ENCODE results near the gene CHID1.

Gene CHID1

DNA sequence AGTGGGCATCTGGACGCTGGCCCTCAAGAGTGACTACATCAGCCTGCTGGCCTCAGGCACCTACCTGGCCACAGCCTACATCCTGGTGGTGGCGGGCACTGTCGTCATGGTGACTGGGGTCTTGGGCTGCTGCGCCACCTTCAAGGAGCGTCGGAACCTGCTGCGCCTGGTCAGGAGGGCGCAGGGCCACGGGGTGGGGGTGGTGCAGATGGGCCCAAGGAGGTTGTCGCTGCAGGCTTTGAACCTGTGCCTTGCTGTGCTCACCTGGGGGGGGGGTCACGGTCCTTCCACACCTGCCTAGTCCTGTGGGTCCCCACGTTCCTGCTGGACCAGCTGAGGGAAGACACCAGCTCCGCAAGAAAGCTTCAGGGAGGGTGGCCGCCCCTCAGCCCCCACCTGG lies 74.3 kb downstream of the CHID1 start:
- DNase-seq (ENCODE audit: low read depth), result no peak

DNA sequence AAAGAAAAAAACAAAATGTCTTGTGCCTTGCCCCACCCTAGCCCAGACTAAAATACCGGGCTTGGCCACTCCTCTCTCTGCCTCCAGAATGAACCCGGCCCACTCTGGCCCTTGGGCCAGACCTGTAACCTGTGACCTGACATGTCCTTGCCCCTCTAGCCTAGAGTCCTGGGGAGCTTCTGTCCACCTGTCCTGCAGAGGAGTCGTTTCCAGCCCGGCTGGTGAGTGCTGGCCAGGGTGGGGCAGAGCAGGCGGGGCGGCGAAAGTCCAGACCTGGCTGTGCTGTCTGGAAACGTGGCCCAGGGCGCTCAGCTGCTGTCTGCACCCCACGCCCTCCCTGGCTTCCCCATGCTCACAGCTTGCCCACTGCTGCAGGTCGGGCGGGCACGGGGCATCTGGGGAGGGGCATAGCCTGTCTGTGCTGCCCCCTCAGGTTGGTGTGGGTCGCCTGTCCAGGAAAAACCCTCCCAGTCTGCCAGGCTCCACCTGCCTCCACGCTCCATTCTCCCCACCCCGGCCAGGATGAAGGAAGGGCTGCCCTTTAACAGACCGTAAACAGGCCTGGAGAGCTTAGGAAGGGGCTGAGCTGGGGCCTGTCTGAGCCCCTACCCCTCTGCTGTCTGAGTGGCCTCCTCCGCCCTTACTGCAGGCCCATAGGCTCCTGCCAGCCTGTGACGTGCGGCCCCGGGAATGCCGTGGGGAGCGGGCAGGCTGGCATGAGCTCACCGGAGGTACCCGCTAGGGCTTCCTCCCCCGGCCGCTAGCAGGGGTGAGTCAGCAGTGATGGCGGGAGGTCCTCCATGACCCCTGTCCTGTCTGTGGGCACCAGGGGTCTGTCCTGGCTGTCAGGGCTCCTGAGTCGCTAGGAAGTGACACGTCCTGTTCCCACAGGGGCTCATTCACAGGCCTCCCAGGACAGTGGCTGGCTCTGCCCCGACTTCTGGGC lies 76.0 kb downstream of the CHID1 start:
- peak; percentile 87 for DNase-seq (ENCODE audit: low read depth)

DNA sequence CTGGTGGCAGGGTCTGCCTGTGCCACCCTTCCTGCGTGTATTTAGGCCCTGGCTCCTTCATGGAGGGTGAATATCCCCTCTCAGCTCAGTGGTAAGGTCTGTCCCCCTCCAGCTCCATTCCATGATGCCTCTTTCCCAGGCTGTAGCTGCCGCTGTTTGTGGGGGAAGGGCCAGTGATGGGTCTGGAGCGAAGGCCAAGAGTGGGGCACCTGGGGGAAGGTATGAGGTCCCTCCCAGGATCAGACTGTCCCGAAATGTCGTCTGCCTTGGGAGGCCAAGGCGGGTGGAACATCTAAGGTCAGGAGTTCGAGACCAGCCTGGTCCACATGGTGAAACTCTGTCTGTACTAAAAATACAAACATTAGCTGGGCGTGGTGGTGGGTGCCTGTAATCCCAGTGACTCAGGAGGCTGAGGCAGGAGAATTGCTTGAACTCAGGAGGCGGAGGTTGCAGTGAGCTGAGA lies 76.7 kb downstream of the CHID1 start:
- DNase-seq (ENCODE audit: low read depth), result peak; percentile 34

DNA sequence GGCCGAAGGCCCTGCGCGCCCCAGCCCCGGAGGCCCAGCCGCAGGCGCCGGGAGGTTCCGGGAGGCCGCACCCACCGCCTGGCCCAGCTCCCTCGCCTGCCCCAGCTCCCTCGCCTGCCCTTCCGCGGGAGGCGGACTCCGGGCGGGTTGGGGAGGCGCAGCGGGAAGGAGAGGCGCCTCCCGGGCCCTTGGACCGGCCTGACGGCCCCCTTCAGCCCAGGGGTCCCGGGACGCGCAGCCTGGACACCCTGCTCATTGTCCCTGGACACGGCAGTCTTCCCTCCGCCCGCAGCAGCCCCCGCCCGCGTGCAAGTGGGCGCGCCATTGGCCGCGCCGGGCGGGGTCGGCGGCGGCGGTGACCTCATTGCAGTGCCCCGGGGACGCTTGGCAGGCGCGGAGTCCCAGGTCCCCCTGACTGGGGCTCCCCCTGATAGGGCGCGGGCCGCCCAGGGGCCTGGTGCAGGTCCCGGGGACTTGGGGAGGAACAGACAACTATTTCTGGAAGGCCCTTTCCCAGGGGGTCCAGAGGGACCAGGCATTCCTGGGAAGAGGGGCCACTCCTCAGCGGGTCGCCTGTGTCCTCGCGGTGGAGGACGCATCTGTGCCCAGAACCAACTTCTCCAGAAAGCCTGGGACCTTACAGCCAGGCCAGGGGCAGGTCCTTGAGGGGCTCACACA lies 77.4 kb downstream of the CHID1 start:
- DNase-seq (ENCODE audit: low read depth), result peak; percentile 57

GRCh38 chr11:832529-833113 lies 78.0 kb downstream of the CHID1 start, which contains the start of gene CD151:
CD151 (plus strand) TSS chr11:832952; CDS start chr11:836070, 3,118 bp downstream.
- DNase-seq (ENCODE audit: low read depth), result peak; percentile 67

- no peak for DNase-seq (ENCODE audit: low read depth)
Measured at GRCh38 chr11:831961-832528, 78.6 kb downstream of the CHID1 start.

DNA sequence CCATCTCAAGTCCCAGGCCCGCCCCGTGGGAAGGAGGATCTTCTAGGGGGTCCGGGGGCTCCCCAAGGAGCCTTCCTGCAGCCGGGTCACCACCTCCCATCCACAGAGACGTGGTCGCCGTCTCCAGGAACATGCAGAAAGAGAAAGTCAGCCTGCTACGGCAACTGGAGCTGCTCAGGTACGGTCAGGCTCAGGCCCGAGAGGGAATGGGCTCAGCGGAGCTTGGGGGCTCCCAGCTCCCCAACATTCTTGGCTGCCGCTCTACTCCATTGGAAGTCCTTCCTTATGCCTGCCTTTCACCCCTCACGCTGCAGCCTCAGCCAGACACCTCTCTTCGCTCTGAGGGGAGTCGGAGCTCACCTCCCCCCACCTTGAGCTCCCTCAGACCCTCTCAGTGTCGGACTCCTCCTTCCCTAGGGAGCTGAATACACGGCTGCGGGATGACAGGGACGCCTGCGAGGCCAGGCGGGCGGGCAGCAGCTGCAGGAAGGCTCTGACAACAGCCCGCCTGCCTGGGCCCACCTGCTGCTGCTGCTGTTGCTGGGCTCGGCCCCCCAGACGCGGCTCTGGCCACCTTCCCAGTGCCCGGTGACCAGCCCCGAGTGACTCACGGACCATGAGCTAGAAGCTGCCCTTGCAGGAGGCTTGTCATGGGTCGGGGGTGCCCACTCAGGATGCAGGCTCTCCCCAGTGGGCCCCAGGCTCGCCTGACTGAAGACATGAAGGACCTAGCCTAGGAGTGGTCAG lies 79.3 kb downstream of the CHID1 start:
- peak; percentile 63 for DNase-seq (ENCODE audit: low read depth)

DNA sequence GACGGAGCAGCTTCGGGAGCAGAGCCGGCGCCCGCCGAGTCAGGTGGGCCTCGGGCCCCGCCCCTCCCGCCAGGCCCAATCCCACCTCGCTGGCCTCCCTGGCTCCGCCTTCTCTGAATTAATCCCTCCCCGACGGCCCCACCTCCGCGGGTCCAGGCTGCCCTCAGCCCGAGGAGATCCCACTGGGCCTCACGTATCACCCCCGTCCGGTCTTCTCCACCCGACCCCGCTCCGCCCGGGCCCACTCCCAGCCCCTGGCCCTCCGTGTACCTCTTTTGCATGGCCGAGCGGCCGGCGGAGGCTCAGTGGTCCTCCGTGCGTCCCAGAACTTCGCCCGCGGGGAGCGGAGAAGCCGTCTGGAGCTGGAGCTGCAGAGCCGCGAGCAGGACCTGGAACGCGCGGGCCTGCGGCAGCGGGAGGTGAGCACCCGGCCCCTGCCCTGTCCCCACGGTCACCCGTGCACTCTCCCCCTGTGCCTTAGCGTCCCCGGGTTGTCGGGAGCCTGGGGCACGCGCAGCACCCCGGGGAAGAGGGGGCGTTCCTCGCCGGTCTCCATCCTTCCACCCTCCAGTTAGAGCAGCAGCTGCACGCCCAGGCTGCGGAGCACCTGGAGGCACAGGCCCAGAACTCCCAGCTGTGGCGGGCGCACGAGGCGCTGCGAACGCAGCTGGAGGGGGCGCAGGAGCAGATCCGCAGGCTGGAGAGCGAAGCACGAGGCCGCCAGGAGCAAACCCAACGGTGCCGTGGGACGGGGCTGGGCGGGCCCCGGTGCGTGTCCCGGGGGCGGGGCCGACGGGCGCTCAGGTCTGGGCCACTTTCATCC lies 80.1 kb downstream of the CHID1 start:
- DNase-seq (ENCODE audit: low read depth), result peak; percentile 74

DNA sequence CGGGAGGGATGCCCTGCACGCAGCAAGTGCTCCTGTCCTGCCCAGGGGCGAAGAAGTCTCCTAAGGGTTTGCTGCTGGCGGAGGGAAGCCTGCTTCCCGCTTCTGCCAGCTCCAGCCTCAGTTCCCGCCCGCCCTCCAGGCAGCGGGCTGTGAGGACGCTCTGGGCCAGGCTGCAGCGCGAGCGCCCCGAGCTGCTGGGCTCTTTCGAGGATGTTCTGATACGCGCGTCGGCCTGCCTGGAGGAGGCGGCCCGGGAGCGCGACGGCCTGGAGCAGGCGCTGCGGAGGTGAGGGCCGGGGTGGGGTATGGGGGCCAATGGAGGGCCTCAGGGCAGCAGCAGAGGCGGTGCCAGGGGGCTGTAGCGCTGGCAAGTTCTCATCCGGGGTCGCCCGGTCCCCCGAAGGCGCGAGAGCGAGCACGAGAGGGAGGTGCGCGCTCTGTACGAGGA lies 80.7 kb downstream of the CHID1 start:
- no peak for DNase-seq (ENCODE audit: low read depth)

- no peak for DNase-seq (ENCODE audit: low read depth)
Measured at GRCh38 chr11:829176-829846, 81.3 kb downstream of the CHID1 start.

GRCh38 chr11:828506-829175 lies 82.0 kb downstream of the CHID1 start:
- no peak for DNase-seq (ENCODE audit: low read depth)

DNA sequence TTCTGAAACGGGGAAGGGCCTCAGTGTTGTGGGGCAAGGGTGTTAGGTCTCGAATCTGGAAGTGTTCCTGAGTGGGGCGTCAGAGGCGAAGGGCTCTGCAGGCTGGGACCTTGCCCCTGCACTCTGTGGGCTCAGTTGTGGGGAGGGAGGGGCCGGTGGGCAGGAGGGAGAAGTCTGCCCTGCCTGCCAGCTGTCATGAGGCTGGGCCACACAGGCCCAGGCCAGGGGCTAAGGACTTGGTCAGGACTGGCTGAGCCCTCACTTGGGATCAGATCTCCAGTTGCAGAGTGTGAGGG lies 82.8 kb downstream of the CHID1 start, which contains the start of gene CRACR2B:
CRACR2B (plus strand) TSS at position 23 of the 296 bp plus-strand sequence. CDS start 689 bp downstream, outside the sequence.
- no peak for DNase-seq (ENCODE audit: low read depth)

- DNase-seq (ENCODE audit: low read depth), result no peak
Measured at GRCh38 chr11:827146-827896, 83.3 kb downstream of the CHID1 start.

- DNase-seq (ENCODE audit: low read depth), result no peak
Measured at GRCh38 chr11:826836-827145, 83.8 kb downstream of the CHID1 start.

DNA sequence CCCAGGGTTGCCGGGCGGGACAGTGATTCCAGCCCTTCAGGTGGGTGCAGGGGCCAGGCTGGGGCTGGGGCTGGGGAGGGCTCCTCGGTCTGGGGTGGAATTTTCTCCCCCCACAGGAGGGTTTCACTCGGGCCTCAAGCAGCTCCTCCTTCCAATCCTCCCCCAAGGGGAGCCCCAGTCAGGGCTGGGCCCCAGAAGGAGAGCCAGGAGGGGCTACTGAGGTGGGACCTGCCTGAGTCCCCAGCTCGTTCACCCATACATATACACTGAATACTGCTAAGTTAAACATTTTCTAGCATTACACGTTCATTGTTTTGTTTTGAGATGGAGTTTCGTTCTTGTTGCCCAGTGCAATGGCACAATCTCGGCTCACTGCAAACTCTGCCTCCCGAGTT lies 84.4 kb downstream of the CHID1 start:
- DNase-seq (ENCODE audit: low read depth), result no peak

DNA sequence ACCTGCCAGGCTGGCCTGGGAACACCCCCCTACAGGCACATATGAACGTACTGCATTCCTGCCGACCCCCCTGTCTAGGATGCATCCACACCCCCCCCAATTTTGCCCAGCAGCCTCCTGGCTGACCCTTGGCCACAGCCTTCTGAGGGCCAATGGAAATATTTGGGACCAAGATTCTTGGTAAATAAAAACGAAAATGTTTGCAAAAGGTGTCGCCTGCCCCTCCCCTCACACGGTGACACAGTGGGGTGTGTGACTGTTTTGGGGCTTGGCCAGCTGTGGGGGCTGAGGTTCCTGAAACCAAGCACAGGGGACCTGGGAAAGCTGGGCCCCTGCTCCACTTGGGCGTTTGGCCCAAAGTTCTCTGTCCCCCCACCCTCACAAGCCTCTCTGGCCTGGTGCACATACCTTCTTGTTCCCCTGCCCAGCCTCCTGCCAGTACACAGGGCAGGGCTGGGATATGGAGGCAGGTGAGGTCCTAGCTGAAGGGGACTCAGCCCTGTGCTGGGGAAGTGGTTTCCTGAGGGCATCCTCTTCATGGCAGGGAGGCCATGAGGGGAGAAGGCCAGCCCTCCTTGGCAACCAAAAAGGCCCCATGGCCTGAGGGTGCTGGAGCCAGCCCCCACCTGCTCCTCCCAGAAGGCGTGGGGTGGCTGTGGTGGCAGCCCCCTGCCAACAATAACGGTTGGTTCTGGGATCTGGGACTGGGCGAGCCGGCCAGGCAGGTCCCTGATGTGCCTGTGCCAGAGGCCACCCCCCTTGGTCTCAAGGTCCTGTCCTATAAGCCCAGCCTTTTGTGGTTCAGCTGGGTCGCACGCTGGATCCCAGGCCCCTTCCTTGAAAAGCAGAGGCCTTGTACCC lies 85.0 kb downstream of the CHID1 start:
- DNase-seq (ENCODE audit: low read depth), result no peak

- DNase-seq (ENCODE audit: low read depth), result no peak
Measured at GRCh38 chr11:824942-825341, 85.7 kb downstream of the CHID1 start.

DNA sequence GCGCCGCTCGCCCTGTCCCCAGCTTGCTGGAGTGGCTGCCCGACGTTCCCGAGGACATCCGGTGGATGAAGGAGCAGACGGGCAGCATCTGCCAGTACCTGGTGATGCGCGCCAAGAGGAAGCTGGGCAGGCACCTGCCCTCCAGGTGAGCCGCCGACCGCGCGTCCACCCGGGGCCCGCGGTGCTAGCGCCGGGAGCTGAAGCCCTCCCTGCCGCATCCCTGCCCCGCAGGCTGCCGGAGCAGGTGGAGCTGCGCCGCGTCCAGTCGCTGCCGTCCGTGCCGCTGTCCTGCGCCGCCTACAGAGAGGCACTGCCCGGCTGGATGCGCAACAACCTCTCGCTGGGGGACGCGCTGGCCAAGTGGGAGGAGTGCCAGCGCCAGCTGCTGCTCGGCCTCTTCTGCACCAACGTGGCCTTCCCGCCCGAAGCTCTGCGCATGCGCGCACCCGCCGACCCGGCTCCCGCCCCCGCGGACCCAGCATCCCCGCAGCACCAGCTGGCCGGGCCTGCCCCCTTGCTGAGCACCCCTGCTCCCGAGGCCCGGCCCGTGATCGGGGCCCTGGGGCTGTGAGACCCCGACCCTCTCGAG lies 86.2 kb downstream of the CHID1 start:
- DNase-seq (ENCODE audit: low read depth), result no peak
